ENCODE data around the gene CAPZA3.
"Not testable (repeated sequence)": the region's sequence is repeated elsewhere in the genome, so short reads cannot be mapped to it uniquely, and the experiment has no call there.

Gene CAPZA3

GRCh38 chr12:18737819-18738218 is at the start of gene CAPZA3, which contains the start of gene PLCZ1:
Gene CAPZA3 (plus strand): TSS chr12:18738119. CDS start chr12:18738269, 150 bp downstream.
Gene PLCZ1 (minus strand): TSS chr12:18738012. CDS start chr12:18737371, 641 bp downstream.
- DNase-seq (ENCODE audit: low read depth), result no peak
- TF ChIP-seq CTCF (IDR thresholded peaks at IDR 0.05; ENCODE audit: low read depth, low read length, missing control alignments), result no peak
- H3K4me3 ChIP-seq (ENCODE audit: low read depth, low read length), result no peak within 1 kb of the TSS

GRCh38 chr12:18689771-18690170 is 48.1 kb upstream of the CAPZA3 start:
- DNase-seq (ENCODE audit: low read depth), result no peak
- H3K4me3 ChIP-seq (ENCODE audit: low read depth, low read length), result no peak overlapping the region
- no peak for TF ChIP-seq CTCF (IDR thresholded peaks at IDR 0.05; ENCODE audit: low read depth, low read length, missing control alignments)

GRCh38 chr12:18690653-18691052 is 47.3 kb upstream of the CAPZA3 start:
- DNase-seq (ENCODE audit: low read depth), result no peak
- no peak for TF ChIP-seq CTCF (IDR thresholded peaks at IDR 0.05; ENCODE audit: low read depth, low read length, missing control alignments)
- no peak overlapping the region for H3K4me3 ChIP-seq (ENCODE audit: low read depth, low read length)

GRCh38 chr12:18693986-18694385 is 43.9 kb upstream of the CAPZA3 start:
- not testable (repeated sequence) for H3K4me3 ChIP-seq (ENCODE audit: low read depth, low read length); DNase-seq (ENCODE audit: low read depth)

GRCh38 chr12:18696971-18697602 is 40.8 kb upstream of the CAPZA3 start:
- no peak for TF ChIP-seq CTCF (IDR thresholded peaks at IDR 0.05; ENCODE audit: low read depth, low read length, missing control alignments)
- H3K4me3 ChIP-seq (ENCODE audit: low read depth, low read length), result no peak overlapping the region
- no peak for DNase-seq (ENCODE audit: low read depth)

GRCh38 chr12:18700271-18700670 is 37.6 kb upstream of the CAPZA3 start:
- TF ChIP-seq CTCF (IDR thresholded peaks at IDR 0.05; ENCODE audit: low read depth, low read length, missing control alignments), result no peak
- no peak for DNase-seq (ENCODE audit: low read depth)
- no peak overlapping the region for H3K4me3 ChIP-seq (ENCODE audit: low read depth, low read length)

- no peak overlapping the region for H3K4me3 ChIP-seq (ENCODE audit: low read depth, low read length)
- no peak for DNase-seq (ENCODE audit: low read depth)
- TF ChIP-seq CTCF (IDR thresholded peaks at IDR 0.05; ENCODE audit: low read depth, low read length, missing control alignments), result no peak
Measured at GRCh38 chr12:18703321-18703720, 34.6 kb upstream of the CAPZA3 start.

All from GM12864 (cell line).